ENCODE data around the gene SPEF2. TPM values are rescaled to one million over a fixed set of nuclear protein-coding genes. Genes with fewer than 3 reads are reported as not detected.

The SPEF2 gene
- total RNA-seq, 1 donor from 2014 or later: 3.4 TPM

DNA sequence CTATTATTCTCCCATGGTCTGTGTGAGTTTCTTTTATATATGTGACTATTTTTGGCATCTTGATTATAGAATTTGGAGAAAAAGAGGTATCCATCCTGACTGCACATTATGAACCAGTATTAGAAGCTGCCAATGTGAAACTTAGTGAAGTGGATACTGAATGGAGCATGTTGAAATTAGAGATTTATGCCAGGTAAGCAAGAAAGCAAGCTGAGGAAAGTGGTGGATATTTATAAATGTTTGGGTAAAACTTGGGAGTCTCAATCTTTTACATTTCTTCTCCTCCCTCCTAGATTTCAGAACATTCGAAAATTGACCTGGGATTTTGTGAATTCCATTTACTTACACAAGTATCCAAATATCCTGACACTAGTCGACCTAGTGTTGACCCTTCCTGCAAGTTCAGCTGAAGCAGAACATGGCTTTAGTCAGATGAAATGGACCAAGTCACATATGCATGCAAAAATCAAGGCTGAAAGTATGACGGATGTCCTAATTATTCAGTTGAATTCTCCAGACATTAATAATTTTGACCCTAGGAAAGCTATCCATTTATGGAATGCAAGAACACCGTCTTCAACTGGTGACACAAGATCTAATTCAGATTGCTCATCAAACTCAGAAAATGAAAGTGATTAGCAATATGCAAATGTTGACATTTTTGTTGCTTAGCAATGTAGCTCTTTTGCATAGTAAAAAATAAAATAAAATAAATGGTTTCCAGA is 172.2 kb downstream of the SPEF2 start:
- Mint-ChIP-seq H3K4me3 (ENCODE audit: unreplicated experiment) (no peak overlapping the region), H3K27ac (ENCODE audit: unreplicated experiment) (no peak overlapping the region), H3K36me3 (ENCODE audit: low read depth, unreplicated experiment) (no peaks in the 10 kb centered on the region), H3K27me3 (ENCODE audit: low read depth, unreplicated experiment) (no peaks in the 10 kb centered on the region), H3K9me3 (ENCODE audit: unreplicated experiment) (peaks cover 2% of the 10 kb centered on the region), H3K4me1 (ENCODE audit: low read depth, unreplicated experiment) (peaks cover 17% of the 10 kb centered on the region)
- Histone ChIP-seq H3K4me3 (ENCODE audit: insufficient read depth, low read depth, low read length) (no peak overlapping the region), H3K9ac (ENCODE audit: low read length) (no peak overlapping the region), H3K36me3 (ENCODE audit: insufficient read depth, low read length) (no peaks in the 10 kb centered on the region), H3K27me3 (ENCODE audit: insufficient read depth, low read length) (no peaks in the 10 kb centered on the region), H3K27ac (ENCODE audit: low read depth, low read length) (no peak overlapping the region), H3K9me3 (ENCODE audit: insufficient read depth, low read depth, low read length) (no peaks in the 10 kb centered on the region), H2AFZ (ENCODE audit: low read depth, low read length) (no peak overlapping the region), H3K79me2 (ENCODE audit: insufficient read depth, low read length) (no peaks in the 10 kb centered on the region), H3K4me2 (ENCODE audit: low read length) (no peak overlapping the region), H4K20me1 (ENCODE audit: insufficient read depth, low read length) (no peaks in the 10 kb centered on the region), H3K4me1 (ENCODE audit: insufficient read depth, low read length) (no peaks in the 10 kb centered on the region)
- FAIRE-seq: peak; percentile 74
- DNase-seq (ENCODE audit: low read depth): peak; percentile 41
- no peak for TF ChIP-seq EZH2 (IDR thresholded peaks at IDR 0.05; ENCODE audit: insufficient read depth, low read length)
- TF ChIP-seq, protein P1, sequence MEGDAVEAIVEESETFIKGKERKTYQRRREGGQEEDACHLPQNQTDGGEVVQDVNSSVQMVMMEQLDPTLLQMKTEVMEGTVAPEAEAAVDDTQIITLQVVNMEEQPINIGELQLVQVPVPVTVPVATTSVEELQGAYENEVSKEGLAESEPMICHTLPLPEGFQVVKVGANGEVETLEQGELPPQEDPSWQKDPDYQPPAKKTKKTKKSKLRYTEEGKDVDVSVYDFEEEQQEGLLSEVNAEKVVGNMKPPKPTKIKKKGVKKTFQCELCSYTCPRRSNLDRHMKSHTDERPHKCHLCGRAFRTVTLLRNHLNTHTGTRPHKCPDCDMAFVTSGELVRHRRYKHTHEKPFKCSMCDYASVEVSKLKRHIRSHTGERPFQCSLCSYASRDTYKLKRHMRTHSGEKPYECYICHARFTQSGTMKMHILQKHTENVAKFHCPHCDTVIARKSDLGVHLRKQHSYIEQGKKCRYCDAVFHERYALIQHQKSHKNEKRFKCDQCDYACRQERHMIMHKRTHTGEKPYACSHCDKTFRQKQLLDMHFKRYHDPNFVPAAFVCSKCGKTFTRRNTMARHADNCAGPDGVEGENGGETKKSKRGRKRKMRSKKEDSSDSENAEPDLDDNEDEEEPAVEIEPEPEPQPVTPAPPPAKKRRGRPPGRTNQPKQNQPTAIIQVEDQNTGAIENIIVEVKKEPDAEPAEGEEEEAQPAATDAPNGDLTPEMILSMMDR (IDR thresholded peaks at IDR 0.05; ENCODE audit: insufficient read depth, low read depth, low read length): no peak

DNA sequence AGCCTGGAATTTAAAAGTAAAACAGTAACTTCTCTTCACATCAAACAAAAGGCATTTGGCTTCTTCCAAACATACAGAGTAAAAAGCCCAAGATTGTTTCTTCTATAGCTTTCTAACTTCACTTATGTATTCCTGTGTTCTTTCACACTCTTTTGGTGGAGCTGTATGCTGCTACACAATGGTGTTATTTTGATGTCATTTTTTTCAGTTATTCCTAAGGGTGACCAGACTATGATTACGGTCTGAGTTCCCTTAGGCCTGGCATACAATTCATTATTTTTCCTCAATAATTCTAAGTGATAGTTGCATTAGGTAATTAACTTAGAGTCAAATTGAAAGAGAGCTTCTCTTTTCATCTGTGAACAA is 172.8 kb downstream of the SPEF2 start:
- no peaks in the 10 kb centered on the region for H3K27me3 ChIP-seq (ENCODE audit: insufficient read depth, low read length)
- H2AFZ ChIP-seq (ENCODE audit: low read depth, low read length): no peak overlapping the region
- no peak for DNase-seq (ENCODE audit: low read depth)
- no peak overlapping the region for H3K9ac ChIP-seq (ENCODE audit: low read length)
- TF ChIP-seq, protein P1 (IDR thresholded peaks at IDR 0.05; ENCODE audit: insufficient read depth, low read depth, low read length): no peak
- no peak for TF ChIP-seq EZH2 (IDR thresholded peaks at IDR 0.05; ENCODE audit: insufficient read depth, low read length)
- no peaks in the 10 kb centered on the region for H4K20me1 ChIP-seq (ENCODE audit: insufficient read depth, low read length)
- Mint-ChIP-seq H3K4me3 (ENCODE audit: unreplicated experiment) (no peak overlapping the region), H3K27me3 (ENCODE audit: low read depth, unreplicated experiment) (no peaks in the 10 kb centered on the region), H3K4me1 (ENCODE audit: low read depth, unreplicated experiment) (peaks cover 20% of the 10 kb centered on the region), H3K9me3 (ENCODE audit: unreplicated experiment) (peaks cover 2% of the 10 kb centered on the region), H3K27ac (ENCODE audit: unreplicated experiment) (no peak overlapping the region), H3K36me3 (ENCODE audit: low read depth, unreplicated experiment) (no peaks in the 10 kb centered on the region)
- no peaks in the 10 kb centered on the region for H3K4me1 ChIP-seq (ENCODE audit: insufficient read depth, low read length)
- H3K4me2 ChIP-seq (ENCODE audit: low read length): no peak overlapping the region
- no peak overlapping the region for H3K4me3 ChIP-seq (ENCODE audit: insufficient read depth, low read depth, low read length)
- no peaks in the 10 kb centered on the region for H3K9me3 ChIP-seq (ENCODE audit: insufficient read depth, low read depth, low read length)
- no peaks in the 10 kb centered on the region for H3K36me3 ChIP-seq (ENCODE audit: insufficient read depth, low read length)
- no peaks in the 10 kb centered on the region for H3K79me2 ChIP-seq (ENCODE audit: insufficient read depth, low read length)
- H3K27ac ChIP-seq (ENCODE audit: low read depth, low read length): no peak overlapping the region
- FAIRE-seq: peak; percentile 29

DNA sequence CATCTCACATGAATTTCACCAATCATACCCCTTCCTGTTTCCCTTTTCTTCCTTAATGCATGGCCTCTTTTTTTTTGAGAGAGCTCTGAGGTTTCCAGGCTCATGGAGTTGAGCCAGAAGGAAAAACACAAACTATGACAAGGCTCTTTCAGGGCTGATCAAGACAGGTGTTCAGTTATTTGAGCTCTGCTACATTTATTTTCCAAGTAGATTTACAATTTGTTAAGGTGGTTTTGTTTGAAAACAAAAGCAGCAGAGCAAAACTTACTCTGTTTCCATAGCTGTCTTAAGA is 176.6 kb downstream of the SPEF2 start:
- Histone ChIP-seq H3K9me3 (ENCODE audit: insufficient read depth, low read depth, low read length) (no peaks in the 10 kb centered on the region), H3K4me3 (ENCODE audit: insufficient read depth, low read depth, low read length) (no peak overlapping the region), H3K27me3 (ENCODE audit: insufficient read depth, low read length) (no peaks in the 10 kb centered on the region), H3K79me2 (ENCODE audit: insufficient read depth, low read length) (no peaks in the 10 kb centered on the region), H4K20me1 (ENCODE audit: insufficient read depth, low read length) (no peaks in the 10 kb centered on the region), H3K27ac (ENCODE audit: low read depth, low read length) (no peak overlapping the region), H3K4me1 (ENCODE audit: insufficient read depth, low read length) (no peaks in the 10 kb centered on the region), H3K36me3 (ENCODE audit: insufficient read depth, low read length) (no peaks in the 10 kb centered on the region), H3K9ac (ENCODE audit: low read length) (no peak overlapping the region), H3K4me2 (ENCODE audit: low read length) (no peak overlapping the region), H2AFZ (ENCODE audit: low read depth, low read length) (no peak overlapping the region)
- Mint-ChIP-seq H3K9me3 (ENCODE audit: unreplicated experiment) (no peaks in the 10 kb centered on the region), H3K36me3 (ENCODE audit: low read depth, unreplicated experiment) (no peaks in the 10 kb centered on the region), H3K4me3 (ENCODE audit: unreplicated experiment) (no peak overlapping the region), H3K27ac (ENCODE audit: unreplicated experiment) (no peak overlapping the region), H3K27me3 (ENCODE audit: low read depth, unreplicated experiment) (no peaks in the 10 kb centered on the region), H3K4me1 (ENCODE audit: low read depth, unreplicated experiment) (peaks cover 14% of the 10 kb centered on the region)
- FAIRE-seq (no peak), DNase-seq (ENCODE audit: low read depth) (no peak)
- TF ChIP-seq, protein P1 (IDR thresholded peaks at IDR 0.05; ENCODE audit: insufficient read depth, low read depth, low read length): no peak
- TF ChIP-seq EZH2 (IDR thresholded peaks at IDR 0.05; ENCODE audit: insufficient read depth, low read length): no peak

All from astrocyte (in vitro differentiated cells and primary cell).